HepG2 (cell line): Measurements from ENCODE around the gene UBFD1. TPM values are rescaled to one million over a fixed set of nuclear protein-coding genes. Genes with fewer than 3 reads are reported as not detected.

ENCODE experiments used
- EED ChIP-seq: sonication (generic); formaldehyde crosslinking; IDR thresholded peaks from 2 replicates; pipeline ENCODE4 v1.5.0; 2020; ENCODE audit warnings: mild to moderate bottlenecking, missing genetic modification reagents
- ESRRA ChIP-seq: sonication (generic); formaldehyde crosslinking; IDR thresholded peaks from 2 replicates; pipeline ENCODE4 v1.5.1; 2020; ENCODE audit warnings: mild to moderate bottlenecking, low read depth, missing genetic modification reagents
- FOSL2 ChIP-seq: sonication (generic); formaldehyde crosslinking; IDR thresholded peaks from 2 replicates; pipeline ENCODE4 v1.4.0; 2020; ENCODE audit warnings: missing genetic modification reagents
- FOXA3 ChIP-seq: IDR thresholded peaks from 2 replicates; pipeline ENCODE4 v1.6.1; 2016; ENCODE audit warnings: missing genetic modification reagents, missing compliant biosample characterization
- MEF2D ChIP-seq: sonication (generic); formaldehyde crosslinking; IDR thresholded peaks from 2 replicates; pipeline ENCODE4 v1.5.1; 2020; ENCODE audit warnings: mild to moderate bottlenecking, missing genetic modification reagents
- MIER3 ChIP-seq: IDR thresholded peaks from 2 replicates; pipeline ENCODE4 v1.6.1; 2016; ENCODE audit warnings: missing compliant biosample characterization, borderline replicate concordance
- NONO ChIP-seq, 2 experiments: fragments of 450-650 bp in 1 of 2; sonication (generic) in 1 of 2; formaldehyde crosslinking in 1 of 2; IDR thresholded peaks in 1 of 2; conservative IDR thresholded peaks in 1 of 2; 2 replicates each; pipeline versions ENCODE4 v1.6.1 to v1.8.0; 2017 to 2022; ENCODE audit warnings: mild to moderate bottlenecking in 1 of 2, missing genetic modification reagents in 1 of 2, moderate library complexity in 1 of 2
- NRL ChIP-seq: sonication (generic); formaldehyde crosslinking; IDR thresholded peaks from 2 replicates; pipeline ENCODE4 v1.5.0; 2020; ENCODE audit warnings: missing genetic modification reagents, mild to moderate bottlenecking, moderate library complexity, borderline replicate concordance
- SCMH1 ChIP-seq: sonication (generic); formaldehyde crosslinking; IDR thresholded peaks from 2 replicates; pipeline ENCODE4 v1.9.0; 2021; ENCODE audit warnings: missing genetic modification reagents, mild to moderate bottlenecking, borderline replicate concordance
- SP1 ChIP-seq, 2 experiments: fragments of 450-650 bp in 1 of 2; sonication (generic) in 1 of 2; formaldehyde crosslinking in 1 of 2; IDR thresholded peaks; 2 replicates each; pipeline versions ENCODE4 v1.4.0 to v1.6.1; 2016 to 2020; ENCODE audit warnings: missing genetic modification reagents in 1 of 2
- TEAD2 ChIP-seq: sonication (generic); formaldehyde crosslinking; IDR thresholded peaks from 2 replicates; pipeline ENCODE4 v1.9.0; 2021; ENCODE audit warnings: missing genetic modification reagents
- ZC3H13 ChIP-seq: sonication (generic); formaldehyde crosslinking; IDR thresholded peaks from 2 replicates; pipeline ENCODE4 v1.8.1; 2023; ENCODE audit warnings: mild to moderate bottlenecking, missing genetic modification reagents, moderate library complexity
- ZNF143 ChIP-seq: sonication (generic); formaldehyde crosslinking; IDR thresholded peaks from 2 replicates; pipeline ENCODE4 v1.4.0; 2020; ENCODE audit warnings: missing genetic modification reagents
- ZNF17 ChIP-seq: sonication (generic); formaldehyde crosslinking; IDR thresholded peaks from 2 replicates; pipeline ENCODE4 v1.5.0; 2020; ENCODE audit warnings: mild to moderate bottlenecking, missing genetic modification reagents
- ZNF234 ChIP-seq: sonication (generic); formaldehyde crosslinking; conservative IDR thresholded peaks from 2 replicates; pipeline ENCODE4 v1.5.1; 2020; ENCODE audit warnings: mild to moderate bottlenecking, missing genetic modification reagents
- ZNF33A ChIP-seq: sonication (generic); formaldehyde crosslinking; IDR thresholded peaks from 2 replicates; pipeline ENCODE4 v1.5.1; 2020; ENCODE audit warnings: missing genetic modification reagents, mild to moderate bottlenecking, moderate library complexity, borderline replicate concordance
- ZNF484 ChIP-seq: sonication (generic); formaldehyde crosslinking; IDR thresholded peaks from 2 replicates; pipeline ENCODE4 v1.5.1; 2020; ENCODE audit warnings: mild to moderate bottlenecking, low read depth, missing genetic modification reagents, borderline replicate concordance
- ZNF629 ChIP-seq: sonication (generic); formaldehyde crosslinking; conservative IDR thresholded peaks from 2 replicates; pipeline ENCODE4 v1.5.0; 2020; ENCODE audit warnings: missing genetic modification reagents
- ZNF678 ChIP-seq: sonication (generic); formaldehyde crosslinking; IDR thresholded peaks from 2 replicates; pipeline ENCODE4 v1.4.0; 2020; ENCODE audit warnings: mild to moderate bottlenecking, missing genetic modification reagents
- ZNF703 ChIP-seq: sonication (generic); formaldehyde crosslinking; IDR thresholded peaks from 2 replicates; pipeline ENCODE4 v1.5.1; 2020; ENCODE audit warnings: missing genetic modification reagents, mild to moderate bottlenecking, moderate library complexity, borderline replicate concordance
- ZNF792 ChIP-seq: IDR thresholded peaks from 2 replicates; pipeline ENCODE4 v1.6.1; 2016
- polyA plus RNA-seq, 8 experiments: library from polyadenylated mRNA; depleted of rRNA in 3 of 8; stranded (reverse) in 7 of 8; unstranded in 1 of 8; fragments of >200 nt; fragmentation: Illumina TruSeq in 4 of 8; extraction: Trizol in 4 of 8; gene quantifications; 2 replicates each; pipeline versions ENCODE4 v1.2.1 to v1.2.3, GENCODE V29; 2011 to 2016; ENCODE audit warnings: low read depth in 4 of 8, missing spikeins in 1 of 8, mixed read lengths in 1 of 8; ENCODE audit not compliant: insufficient read depth in 1 of 8
- total RNA-seq, 5 experiments: library from RNA; depleted of rRNA; stranded (reverse); fragments of >200 nt; fragmentation: Illumina TruSeq; extraction: Trizol; gene quantifications; 2 replicates each; pipeline ENCODE4 v1.2.3, GENCODE V29; 2016; ENCODE audit warnings: low read depth in 1 of 5
- TF ChIP-seq, protein P1 (sequence below): sonication (generic); formaldehyde crosslinking; IDR thresholded peaks from 2 replicates; pipeline ENCODE4 v1.5.1; 2020; ENCODE audit warnings: missing genetic modification reagents, mild to moderate bottlenecking, borderline replicate concordance
- TF ChIP-seq, protein P2 (sequence below): IDR thresholded peaks from 2 replicates; pipeline ENCODE4 v1.6.1; 2016; ENCODE audit warnings: low read depth, control low read depth
- TF ChIP-seq, protein P3 (sequence below): sonication (generic); formaldehyde crosslinking; IDR thresholded peaks from 2 replicates; pipeline ENCODE4 v1.5.0; 2020; ENCODE audit warnings: missing genetic modification reagents

UBFD1 gene
- total and polyA plus RNA-seq, 2 of the 13 experiments (the other 11 are each of a cell fraction or from before 2014, with no cell fraction given): 100 to 111 TPM

GRCh38 chr16:23556881-23557778, at the start of gene UBFD1, which contains the start of gene EARS2 (continued):
- TF ChIP-seq ZNF33A (CRISPR knock-in tag) (peak; percentile 30; the same call in 1 of the 2 replicates), ESRRA (peak; percentile 64), ZC3H13 (CRISPR knock-in tag) (peak; percentile 84; the same call in 1 of the 2 replicates), ZNF792 (CRISPR knock-in tag) (peak; percentile 95), FOXA3 (CRISPR knock-in tag) (peak; percentile 71), ZNF484 (CRISPR knock-in tag) (no peak), ZNF703 (CRISPR knock-in tag) (no peak; the same call in 1 of the 2 replicates), TEAD2 (peak; percentile 58; the same call in 1 of the 2 replicates), ZNF17 (CRISPR knock-in tag) (no peak), ZNF234 (CRISPR knock-in tag) (peak; percentile 26; the same call in 1 of the 2 replicates), NRL (CRISPR knock-in tag) (peak; percentile 94; the same call in 1 of the 2 replicates), SP1 (IDR thresholded peaks at IDR 0.05) (peak; percentile 82), SP1 (CRISPR knock-in tag; IDR thresholded peaks at IDR 0.05) (peak; percentile 99), SCMH1 (CRISPR knock-in tag) (no peak), NONO (IDR thresholded peaks at IDR 0.05) (no peak), NONO (CRISPR knock-in tag; conservative IDR thresholded peaks at IDR 0.05) (peak; percentile 100), ZNF629 (CRISPR knock-in tag) (peak; percentile 100), ZNF143 (CRISPR knock-in tag) (peak; percentile 90), FOSL2 (CRISPR knock-in tag) (peak; percentile 25; the same call in 1 of the 2 replicates), MEF2D (CRISPR knock-in tag) (peak; percentile 86), ZNF678 (CRISPR knock-in tag) (0 out of 2 replicates have a peak, but pooled peaks have one; percentile 70), MIER3 (CRISPR knock-in tag) (peak; percentile 92; the same call in 1 of the 2 replicates), EED (CRISPR knock-in tag) (no peak)
- TF ChIP-seq, protein P1, sequence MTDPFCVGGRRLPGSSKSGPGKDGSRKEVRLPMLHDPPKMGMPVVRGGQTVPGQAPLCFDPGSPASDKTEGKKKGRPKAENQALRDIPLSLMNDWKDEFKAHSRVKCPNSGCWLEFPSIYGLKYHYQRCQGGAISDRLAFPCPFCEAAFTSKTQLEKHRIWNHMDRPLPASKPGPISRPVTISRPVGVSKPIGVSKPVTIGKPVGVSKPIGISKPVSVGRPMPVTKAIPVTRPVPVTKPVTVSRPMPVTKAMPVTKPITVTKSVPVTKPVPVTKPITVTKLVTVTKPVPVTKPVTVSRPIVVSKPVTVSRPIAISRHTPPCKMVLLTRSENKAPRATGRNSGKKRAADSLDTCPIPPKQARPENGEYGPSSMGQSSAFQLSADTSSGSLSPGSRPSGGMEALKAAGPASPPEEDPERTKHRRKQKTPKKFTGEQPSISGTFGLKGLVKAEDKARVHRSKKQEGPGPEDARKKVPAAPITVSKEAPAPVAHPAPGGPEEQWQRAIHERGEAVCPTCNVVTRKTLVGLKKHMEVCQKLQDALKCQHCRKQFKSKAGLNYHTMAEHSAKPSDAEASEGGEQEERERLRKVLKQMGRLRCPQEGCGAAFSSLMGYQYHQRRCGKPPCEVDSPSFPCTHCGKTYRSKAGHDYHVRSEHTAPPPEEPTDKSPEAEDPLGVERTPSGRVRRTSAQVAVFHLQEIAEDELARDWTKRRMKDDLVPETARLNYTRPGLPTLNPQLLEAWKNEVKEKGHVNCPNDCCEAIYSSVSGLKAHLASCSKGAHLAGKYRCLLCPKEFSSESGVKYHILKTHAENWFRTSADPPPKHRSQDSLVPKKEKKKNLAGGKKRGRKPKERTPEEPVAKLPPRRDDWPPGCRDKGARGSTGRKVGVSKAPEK: no peak
- TF ChIP-seq, protein P2, sequence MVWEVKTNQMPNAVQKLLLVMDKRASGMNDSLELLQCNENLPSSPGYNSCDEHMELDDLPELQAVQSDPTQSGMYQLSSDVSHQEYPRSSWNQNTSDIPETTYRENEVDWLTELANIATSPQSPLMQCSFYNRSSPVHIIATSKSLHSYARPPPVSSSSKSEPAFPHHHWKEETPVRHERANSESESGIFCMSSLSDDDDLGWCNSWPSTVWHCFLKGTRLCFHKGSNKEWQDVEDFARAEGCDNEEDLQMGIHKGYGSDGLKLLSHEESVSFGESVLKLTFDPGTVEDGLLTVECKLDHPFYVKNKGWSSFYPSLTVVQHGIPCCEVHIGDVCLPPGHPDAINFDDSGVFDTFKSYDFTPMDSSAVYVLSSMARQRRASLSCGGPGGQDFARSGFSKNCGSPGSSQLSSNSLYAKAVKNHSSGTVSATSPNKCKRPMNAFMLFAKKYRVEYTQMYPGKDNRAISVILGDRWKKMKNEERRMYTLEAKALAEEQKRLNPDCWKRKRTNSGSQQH (CRISPR knock-in tag): peak; percentile 42; the same call in 1 of the 2 replicates
- TF ChIP-seq, protein P3, sequence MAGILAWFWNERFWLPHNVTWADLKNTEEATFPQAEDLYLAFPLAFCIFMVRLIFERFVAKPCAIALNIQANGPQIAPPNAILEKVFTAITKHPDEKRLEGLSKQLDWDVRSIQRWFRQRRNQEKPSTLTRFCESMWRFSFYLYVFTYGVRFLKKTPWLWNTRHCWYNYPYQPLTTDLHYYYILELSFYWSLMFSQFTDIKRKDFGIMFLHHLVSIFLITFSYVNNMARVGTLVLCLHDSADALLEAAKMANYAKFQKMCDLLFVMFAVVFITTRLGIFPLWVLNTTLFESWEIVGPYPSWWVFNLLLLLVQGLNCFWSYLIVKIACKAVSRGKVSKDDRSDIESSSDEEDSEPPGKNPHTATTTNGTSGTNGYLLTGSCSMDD: no peak; the same call in 1 of the 2 replicates
